GM19452 (cell line): Measurements from ENCODE around the gene HOXA6.

Experiments used
- ATAC-seq: cut with Tn5 transposase; IDR thresholded peaks from one replicate; pipeline ENCODE4 v1.9.1; 2021; ENCODE audit not compliant: unreplicated experiment

HOXA6 gene

DNA sequence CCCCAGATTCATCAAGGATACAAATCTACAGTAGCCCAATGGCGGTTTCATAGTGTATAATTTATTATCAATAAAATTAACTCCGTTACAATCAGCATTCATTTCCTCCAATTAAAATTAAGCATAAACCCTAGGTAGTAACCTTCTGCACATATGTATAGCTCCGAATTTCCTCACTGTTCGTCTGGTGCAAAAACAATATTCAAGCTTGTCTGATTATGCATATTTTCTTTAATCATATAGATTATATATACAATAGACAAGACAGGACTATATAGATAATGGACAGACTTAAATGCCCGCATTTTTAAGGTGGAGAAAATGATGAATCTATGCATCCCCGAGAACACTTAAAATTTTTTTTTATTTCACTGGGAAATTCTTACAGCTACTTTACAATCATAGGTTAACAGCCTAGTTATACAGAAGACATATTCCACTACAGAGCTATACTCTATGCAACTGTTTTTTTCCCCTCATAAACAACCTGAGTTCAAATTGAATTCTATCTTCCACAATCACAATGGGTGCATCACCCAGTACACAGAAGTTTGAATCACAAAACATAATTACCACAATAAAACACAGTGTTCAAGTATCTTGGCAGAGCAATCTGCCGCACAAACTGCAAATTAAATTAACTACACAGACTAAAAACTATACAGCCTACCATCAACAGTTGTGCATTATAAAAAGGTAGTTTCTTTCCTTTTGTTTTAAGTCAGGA, 15.2 kb upstream of the HOXA6 start:
- no peak for ATAC-seq

GRCh38 chr7:27161721-27162560, 14.4 kb upstream of the HOXA6 start:
- ATAC-seq: no peak

- peak; percentile 7 for ATAC-seq
Measured at GRCh38 chr7:27161214-27161720, 13.7 kb upstream of the HOXA6 start.

DNA sequence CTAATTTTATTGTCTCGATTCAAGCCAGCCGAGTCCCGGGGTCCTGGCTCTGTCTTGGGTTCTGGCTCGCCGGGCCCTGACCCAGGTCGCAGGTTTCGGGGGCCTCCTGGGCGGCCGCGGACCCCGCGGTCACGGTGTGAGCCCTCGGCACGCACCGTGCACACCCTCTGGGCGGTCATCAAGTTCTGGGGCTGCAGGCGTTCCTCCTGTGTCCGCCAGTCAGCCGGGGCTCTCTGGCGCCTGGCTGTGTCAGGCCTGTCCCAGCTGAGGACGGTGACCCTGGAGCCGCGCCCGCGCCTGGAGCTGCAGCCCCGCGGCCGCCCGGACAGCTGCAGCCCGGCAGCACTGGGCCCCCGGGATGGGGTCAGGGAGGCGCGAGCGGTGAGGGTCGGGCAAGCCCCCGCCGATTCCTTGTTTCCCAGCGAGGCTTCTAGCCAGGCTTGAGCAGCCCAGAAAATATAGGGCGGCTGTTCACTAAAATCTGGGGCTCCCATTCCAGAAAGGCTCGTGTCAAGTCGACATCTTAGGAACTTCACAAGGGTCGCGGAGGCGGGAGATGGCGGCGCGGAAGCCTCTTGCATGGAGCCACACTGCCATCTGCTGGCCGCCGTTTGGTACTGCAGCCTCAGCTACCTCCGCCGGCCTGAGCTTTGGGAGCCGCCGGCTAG, 13.1 kb upstream of the HOXA6 start:
- peak; percentile 66 for ATAC-seq

DNA sequence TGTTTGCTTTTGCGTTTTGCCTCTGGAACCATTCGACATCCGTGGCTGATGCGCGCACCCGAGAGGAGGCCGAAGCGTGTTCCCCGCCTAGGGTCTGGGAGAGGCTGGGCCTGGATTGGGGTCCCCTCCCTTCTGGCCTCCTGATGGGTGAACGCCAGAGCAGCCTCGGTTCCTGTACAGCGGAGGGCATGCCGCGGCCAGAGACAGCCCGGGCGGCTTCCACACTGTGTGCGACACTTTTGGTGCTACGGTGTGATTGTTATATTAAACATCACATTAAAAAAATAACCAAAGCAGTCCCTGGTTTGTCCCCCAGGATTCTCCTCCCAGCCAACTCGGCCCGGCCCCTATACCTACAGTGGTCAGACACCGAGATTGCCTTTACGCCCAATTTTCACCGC, 12.6 kb upstream of the HOXA6 start:
- no peak for ATAC-seq

DNA sequence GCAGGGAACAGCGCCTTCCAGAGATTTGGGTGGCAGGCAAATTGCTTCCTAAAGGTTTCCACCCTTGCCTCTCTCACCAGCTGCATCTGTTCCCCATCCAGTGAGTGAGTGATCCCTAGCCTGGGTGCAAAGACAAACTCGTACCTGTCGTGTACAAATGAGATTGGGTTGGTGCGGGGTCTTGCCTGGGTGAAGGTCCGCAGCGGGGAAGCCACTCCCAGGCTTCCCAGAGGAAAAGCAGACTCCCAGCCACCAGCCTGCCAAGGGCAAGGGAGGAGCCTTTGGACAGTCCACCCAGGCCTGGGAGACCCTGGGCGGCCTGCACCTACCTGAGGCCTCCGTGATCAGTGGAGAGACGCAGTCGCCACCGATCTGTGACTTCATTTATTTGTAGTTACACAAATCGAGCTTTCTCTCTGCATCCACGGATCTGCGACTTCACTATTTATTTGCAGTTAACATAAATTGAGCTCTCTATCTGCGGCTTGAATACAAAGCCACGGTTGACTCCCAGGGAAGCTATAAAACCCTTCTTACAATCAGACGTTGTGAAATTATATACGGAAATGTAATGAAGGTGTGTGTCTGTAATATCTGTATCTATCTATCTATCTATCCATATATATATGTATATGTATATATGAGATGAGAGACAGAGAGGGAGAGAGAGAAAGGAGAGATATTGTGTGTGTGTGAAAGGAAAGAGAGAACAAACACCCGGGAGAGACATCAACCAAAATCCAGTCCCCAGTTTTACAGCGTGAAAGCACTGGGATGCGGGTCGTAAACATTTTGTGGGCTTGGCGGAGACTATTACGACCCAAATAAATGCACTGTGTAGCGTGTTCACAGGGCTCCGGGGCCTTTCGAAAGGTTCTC, 11.9 kb upstream of the HOXA6 start:
- ATAC-seq: no peak

DNA sequence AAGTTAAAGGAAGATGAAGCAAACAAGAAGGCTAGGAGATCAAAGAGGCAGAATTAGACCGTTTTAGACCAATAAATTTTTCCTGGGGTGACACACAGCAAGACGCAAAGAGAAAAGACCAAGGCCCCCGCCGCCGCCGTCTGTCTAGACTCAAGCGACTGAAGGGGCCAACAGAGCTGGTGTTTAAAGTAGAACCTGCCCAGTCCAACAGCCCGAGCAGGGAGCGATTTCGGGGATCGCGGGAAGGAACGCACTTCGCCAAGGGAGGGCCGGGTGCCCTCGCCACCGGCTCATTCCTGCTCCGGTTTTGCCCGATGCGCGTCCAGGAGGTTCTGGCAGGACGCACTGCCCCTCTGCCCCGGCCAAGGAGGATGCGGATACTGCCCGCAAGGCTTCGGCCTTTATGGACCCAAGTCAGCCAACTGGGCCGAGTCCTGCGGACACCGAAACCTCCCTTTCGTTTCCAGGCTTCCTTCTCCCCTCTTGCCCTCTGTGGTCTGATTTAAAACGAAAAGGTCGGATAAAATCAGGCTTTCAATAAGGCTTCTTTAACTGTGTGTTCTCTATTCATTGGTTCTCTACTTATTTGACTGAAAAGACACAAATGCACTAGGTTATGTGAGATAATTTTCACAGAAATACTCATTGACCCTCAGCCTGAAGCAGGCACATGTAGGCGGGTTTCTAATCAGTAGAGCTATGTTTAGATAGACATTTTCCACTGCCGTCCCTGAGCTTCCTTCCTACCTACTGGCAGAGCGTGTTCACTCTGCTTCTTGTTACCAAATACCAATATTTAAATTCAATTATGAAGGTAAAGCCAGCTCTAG, 11.1 kb upstream of the HOXA6 start:
- no peak for ATAC-seq

- ATAC-seq: no peak
Measured at GRCh38 chr7:27157702-27158431, 10.3 kb upstream of the HOXA6 start.

DNA sequence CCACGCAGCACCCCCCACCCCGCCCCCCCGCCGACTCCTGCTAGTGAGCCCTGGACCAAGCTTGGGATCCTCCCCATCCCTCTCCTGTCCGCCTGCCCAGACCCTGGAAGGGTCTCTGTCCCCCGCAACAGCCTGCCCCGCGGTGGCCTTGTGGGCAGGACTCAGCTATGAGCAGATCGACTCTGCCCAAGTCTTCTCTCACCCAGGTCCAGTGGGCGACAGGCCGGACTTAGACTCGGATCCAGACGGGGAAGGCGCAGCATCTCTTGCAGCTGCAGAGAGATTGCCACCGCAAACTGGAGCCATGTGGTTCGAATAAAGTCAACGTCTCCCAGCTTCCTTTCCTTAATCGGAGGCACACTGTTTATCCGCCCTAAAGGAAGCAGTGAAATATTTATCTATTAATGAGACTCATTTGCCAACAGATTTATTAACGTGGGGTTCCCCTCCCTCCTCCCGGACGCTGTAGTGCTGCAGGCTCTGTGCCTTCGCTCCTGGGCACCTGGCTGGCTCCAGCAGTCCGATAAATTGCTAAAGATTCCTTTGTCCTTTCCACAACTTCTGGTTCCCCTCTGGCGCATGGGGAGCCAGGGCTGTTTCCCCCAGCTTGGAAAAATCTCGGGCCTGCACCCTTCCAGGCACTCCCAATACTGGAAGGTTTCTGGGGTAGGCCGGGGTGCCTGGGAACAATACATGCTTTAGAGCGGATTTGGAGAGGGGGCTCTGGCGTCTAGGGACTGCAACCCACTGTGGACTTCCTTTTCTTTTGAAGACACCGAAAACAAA, 9.5 kb upstream of the HOXA6 start:
- no peak for ATAC-seq

- ATAC-seq: no peak
Measured at GRCh38 chr7:27156508-27156898, 8.9 kb upstream of the HOXA6 start, which contains the start of gene HOXA7. TSS of gene HOXA7 (minus strand) at chr7:27156675. CDS start at chr7:27156545, 130 bp downstream.

GRCh38 chr7:27155816-27156507, 8.4 kb upstream of the HOXA6 start:
- no peak for ATAC-seq

GRCh38 chr7:27154901-27155815, 7.6 kb upstream of the HOXA6 start:
- no peak for ATAC-seq

- no peak for ATAC-seq
Measured at GRCh38 chr7:27154369-27154768, 6.8 kb upstream of the HOXA6 start.

GRCh38 chr7:27153526-27153925, 6.0 kb upstream of the HOXA6 start:
- ATAC-seq: no peak

- ATAC-seq: no peak
Measured at GRCh38 chr7:27152816-27153442, 5.4 kb upstream of the HOXA6 start.
